GM08714 (cell line): ENCODE data around the gene GZF1.
"Not testable (repeated sequence)": the region's sequence is repeated elsewhere in the genome, so short reads cannot be mapped to it uniquely, and the experiment has no call there.

Experiments used
- H3K4me3 ChIP-seq: fragments of 200-500 bp; sonication (Bioruptor generic); 2 replicates; pipeline ENCODE4 v1.5.1; 2014; ENCODE audit warnings: mild to moderate bottlenecking, low read length, inconsistent platforms
- ZNF274 ChIP-seq: IDR thresholded peaks from 2 replicates; pipeline ENCODE4 v1.6.1; 2012; ENCODE audit warnings: mild to moderate bottlenecking, low read depth, low read length

The GZF1 gene

DNA sequence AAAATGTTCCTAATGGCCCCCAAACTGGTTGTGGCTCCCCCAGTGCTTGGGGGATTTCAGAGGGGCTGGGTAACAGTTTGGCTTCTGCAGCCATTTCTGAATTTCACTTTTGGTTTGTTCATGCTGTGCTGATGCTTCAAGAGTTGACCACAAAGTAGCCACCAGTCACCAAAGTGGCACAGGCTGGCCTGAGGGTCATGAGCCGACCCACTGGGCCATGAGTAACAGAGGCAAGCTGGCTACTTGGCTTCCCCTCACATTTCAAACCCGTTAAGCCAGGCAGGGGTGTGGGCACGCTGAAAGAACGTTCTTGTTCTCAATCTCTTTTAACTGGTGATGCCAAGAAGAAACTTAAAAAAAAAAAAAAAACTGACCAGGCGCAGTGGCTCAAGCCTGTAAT is 26.5 kb upstream of the GZF1 start:
- H3K4me3 ChIP-seq: no peak overlapping the region
- no peak for TF ChIP-seq ZNF274

DNA sequence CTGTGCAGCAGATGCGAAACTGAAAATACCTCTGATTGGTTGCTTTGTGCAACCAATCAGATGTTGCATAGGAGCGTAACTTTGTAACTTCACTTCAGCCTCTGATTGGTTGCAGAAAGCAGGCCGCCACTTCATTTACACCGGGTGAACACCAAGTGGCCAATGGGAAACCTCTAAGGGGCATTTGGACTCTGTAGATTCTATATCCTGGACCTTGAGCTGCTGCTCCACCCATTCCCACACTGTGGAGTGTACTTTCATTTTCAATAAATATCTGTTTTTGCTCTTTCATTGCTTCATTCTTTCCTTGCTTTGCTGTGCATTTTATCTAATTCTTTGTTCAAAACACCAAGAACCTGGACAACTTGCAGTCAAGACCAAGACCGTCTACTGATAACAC is 25.5 kb upstream of the GZF1 start:
- no peak overlapping the region for H3K4me3 ChIP-seq
- TF ChIP-seq ZNF274: no peak

DNA sequence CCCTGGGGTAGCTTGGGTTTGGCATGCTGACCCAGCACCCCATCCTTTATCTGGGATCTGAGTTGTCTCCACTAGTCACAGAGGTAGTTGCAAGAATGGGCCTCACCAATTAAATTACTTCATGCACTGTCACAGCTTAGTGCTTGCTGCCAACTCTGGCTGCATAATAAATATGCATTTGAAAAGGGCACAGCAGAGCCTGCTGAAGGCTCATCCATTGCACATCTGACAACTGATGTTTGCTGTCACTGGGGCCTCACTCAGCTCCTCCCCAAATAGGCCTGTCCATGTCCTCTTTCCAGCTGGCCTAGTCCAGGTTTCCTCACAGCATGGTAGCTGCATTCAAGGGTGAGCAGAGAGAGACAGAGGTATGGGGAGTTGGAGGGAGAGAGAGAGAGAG is 24.7 kb upstream of the GZF1 start:
- no peak for TF ChIP-seq ZNF274
- no peak overlapping the region for H3K4me3 ChIP-seq

DNA sequence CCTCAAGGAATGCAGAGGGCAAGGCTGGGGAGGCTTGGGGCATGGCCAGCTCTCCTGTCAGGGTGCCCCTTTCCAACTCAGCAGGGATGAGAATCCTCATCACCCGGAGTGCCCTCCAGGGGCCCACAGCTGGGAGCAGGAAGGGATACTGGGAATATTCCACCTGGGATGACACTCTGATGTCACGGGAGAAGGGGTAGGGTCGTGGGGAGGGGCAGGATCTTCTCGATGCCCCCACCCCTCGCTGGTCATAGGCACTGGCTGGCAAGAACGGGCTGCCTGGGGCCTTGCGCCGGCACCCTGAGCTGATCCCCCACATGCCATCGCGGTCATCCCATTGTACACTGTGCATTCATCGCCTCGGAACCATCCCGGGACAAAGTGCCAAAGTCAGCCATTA is 22.0 kb upstream of the GZF1 start:
- TF ChIP-seq ZNF274: no peak
- H3K4me3 ChIP-seq: no peak overlapping the region

DNA sequence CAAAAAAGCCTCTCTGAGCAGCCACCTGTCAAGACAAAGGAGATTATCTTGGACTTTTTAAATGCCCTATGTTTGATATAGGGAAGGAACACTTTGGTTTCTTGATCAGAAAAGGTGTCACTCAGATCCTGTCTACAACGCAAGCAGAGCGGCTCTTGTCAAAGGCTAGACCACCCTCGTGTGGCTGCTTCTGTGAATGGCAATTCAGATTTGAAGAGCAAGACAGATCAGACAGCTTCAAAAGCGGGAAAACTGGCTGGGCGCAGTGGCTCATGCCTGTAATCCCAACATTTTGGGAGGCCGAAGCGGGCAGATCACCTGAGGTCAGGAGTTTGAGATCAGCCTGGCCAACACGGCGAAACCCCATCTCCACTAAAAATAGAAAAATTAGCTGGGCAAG is 21.5 kb upstream of the GZF1 start:
- TF ChIP-seq ZNF274: no peak
- H3K4me3 ChIP-seq: no peak overlapping the region

DNA sequence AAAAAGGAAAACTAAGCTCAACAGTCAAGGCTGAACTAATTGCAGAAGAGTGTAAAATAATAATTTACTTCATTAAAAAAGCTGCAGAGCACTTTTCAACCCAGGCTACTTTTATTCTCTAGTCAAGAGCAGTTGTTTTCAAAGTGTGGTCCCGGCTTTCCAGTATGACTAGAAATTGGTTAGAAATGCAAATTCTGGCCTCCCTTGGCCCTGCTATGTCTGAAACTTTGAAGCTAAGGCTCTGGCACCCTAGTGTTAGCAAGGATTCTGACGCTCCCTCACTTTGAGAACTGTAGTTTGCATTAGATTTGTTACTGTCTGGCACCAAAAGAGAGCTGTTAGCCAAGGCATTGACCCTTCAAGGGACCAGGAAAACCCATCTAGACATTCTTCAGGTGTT is 20.9 kb upstream of the GZF1 start:
- TF ChIP-seq ZNF274: no peak
- no peak overlapping the region for H3K4me3 ChIP-seq

DNA sequence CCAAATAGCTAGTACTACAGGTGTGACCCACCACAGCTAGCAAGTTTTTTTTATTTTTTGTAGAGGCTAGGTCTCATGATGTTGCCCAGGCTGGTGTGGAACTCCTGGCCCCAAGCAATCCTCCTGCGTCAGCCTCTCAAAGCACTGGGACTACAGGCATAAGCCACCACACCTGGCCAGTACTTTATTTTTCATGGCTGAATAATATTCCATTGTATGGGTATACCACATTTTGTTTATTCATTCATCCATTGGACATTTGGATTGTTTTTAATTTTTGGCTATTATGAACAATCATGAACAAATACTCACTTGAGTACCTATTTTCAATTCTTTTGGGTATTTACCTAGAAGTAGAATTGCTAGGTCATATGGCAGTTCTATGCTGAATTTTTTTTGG is 18.4 kb upstream of the GZF1 start:
- H3K4me3 ChIP-seq: no peak overlapping the region
- TF ChIP-seq ZNF274: no peak

DNA sequence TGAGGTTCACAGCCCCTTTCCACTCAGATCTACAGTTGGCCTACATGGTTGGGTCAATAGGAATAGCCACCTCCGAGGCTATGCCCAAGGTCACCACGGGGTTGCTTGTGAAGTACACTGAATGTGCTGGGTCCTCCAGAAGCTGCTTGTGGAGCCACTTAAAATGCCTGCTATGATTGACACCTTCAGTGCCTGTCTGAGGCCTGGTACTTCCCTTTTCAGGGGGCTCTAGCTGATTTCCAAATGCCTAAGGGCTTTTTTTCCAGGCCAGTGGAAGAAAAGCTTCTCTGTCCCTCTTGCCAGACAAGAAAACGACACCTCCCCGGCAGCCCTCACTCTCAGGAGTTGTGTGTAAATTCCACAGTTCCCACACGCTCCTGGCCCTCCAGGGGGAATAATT is 17.6 kb upstream of the GZF1 start:
- TF ChIP-seq ZNF274: no peak
- H3K4me3 ChIP-seq: no peak overlapping the region

DNA sequence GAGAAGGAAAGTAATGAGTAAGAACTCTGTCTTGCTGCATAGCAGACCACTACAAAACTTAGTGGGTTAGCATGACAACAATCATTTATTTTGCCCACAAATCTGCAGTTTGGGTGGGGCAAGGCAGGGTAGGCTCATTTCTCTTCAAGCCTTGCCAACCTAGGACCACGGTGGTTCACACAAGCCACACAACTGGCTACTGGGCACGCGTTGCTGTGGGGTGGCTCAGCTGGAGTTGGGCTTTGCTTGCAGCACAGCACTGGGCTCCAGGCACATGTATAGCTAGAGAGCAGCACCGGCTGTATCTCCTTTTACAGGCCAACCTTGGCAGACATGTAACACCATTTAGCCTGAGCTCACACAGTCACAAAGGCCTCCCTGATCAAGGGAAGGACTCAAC is 16.0 kb upstream of the GZF1 start:
- TF ChIP-seq ZNF274: no peak
- H3K4me3 ChIP-seq: no peak overlapping the region

DNA sequence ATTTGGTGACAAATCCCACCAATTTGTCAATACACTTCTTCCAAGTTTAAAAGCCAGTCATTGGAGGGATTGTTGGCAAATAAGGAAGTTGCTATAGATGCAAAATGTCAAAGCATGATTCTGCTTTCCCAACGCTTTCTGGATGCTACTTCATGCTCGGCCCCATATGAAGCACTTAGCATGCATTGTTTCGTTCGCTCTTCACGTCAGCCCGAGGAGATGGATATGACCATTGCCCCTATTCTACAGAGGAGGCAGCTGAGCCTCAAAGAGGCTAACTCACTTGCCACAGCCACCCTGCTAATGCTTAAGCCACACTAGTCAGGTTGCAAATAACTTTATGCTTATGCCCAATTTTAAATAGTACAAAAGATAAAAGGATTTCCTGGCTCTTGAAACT is 14.2 kb upstream of the GZF1 start:
- H3K4me3 ChIP-seq: no peak overlapping the region
- no peak for TF ChIP-seq ZNF274

DNA sequence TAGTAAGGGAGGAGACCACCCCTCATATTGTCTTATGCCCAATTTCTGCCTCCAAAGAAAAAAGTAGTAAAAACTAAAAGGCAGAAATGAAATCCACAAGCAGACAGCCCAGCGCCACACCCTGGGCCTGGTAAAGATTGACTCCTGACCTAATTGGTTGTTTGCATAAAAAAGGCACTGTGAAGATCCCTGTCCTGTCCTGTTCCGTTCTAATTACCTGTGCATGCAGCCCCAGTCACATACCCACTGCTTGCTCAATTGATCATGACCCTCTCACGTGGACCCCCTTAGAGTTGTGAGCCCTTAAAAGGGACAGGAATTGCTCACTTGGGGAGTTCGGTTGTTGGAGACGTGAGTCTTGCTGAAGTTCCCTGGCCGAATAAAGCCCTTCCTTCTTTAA is 13.5 kb upstream of the GZF1 start:
- H3K4me3 ChIP-seq: not testable (repeated sequence)

DNA sequence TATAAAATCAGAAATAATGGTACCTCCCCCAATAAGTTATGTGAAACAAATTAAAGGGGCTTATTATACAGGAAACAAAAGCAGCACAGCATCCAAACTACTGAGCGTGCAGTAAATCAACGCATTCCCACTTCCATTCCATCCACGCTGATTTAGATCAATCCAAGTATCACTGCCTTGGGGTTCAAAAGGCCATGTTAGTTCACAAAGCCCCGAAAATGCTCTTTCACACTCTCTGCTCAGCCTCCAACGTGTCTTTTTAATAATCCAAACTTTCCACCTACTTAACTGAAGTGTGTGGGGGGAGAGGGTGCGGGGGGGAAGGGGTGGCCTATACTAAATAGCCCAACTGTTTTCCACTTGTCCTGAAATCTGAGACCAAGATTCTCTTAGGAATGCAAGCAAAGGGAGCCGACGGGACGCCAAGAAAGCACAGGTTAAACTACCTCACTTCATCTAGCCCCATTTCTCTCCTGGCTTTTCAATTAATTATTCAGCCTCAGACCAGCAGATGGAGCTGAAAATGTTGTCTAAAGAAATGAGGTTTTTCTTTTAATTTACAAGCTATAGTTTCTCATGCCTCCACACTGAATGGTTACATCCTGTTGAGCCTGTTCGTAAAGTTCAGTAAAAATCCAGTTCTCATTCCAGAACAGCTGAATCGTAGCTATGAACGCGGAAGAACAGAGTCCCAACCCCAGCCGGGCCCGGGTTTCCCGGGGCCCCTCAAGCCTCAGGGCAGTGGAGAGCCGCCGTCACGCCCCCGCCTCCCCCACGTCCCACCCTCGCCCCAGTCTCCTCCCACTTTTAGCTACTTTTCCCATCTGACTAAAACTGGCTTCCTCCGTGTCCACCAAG is 12.4 kb upstream of the GZF1 start:
- no peak for TF ChIP-seq ZNF274
- H3K4me3 ChIP-seq: peak overlapping the region; percentile 85

DNA sequence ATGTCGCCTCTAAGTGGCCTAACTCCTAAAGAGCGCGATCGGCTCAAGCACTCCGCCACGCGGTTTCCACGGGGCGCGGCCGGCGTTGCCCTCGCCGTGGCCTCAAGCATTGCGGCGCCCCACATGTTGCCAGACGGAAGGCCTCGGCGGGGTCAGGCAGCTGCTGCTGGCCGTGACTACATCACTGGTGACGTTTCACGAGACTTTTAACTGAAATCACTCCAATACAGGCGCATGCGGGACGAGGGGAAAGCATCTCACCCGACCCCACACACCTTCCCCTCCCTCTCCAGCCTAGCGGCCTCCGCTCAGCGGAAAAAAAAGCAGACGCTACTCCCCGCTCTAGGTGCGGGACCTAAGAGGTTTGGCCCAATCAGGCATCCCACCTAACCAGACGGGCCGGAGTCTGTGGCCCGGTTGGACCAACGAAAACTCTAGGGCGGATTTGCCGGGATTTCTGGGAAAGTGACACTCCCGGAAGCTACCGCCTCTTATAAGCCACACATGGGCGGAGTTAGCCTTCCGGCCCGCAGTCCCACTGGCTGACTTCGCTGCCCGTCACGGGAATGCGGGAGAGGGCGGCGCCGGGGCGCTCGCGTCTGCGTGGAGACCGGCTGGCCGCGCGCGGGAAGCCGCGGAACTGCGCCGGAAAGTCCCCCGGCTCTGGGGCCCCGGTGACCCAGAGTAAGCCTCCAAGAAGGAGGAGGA is 11.6 kb upstream of the GZF1 start, which contains the start of gene NXT1:
TSS of gene NXT1 (plus strand) at position 596 of the 708 bp plus-strand sequence. CDS start 3,251 bp downstream, outside the sequence.
- peak within 1 kb of the TSS; percentile 85 for H3K4me3 ChIP-seq
- TF ChIP-seq ZNF274: no peak

DNA sequence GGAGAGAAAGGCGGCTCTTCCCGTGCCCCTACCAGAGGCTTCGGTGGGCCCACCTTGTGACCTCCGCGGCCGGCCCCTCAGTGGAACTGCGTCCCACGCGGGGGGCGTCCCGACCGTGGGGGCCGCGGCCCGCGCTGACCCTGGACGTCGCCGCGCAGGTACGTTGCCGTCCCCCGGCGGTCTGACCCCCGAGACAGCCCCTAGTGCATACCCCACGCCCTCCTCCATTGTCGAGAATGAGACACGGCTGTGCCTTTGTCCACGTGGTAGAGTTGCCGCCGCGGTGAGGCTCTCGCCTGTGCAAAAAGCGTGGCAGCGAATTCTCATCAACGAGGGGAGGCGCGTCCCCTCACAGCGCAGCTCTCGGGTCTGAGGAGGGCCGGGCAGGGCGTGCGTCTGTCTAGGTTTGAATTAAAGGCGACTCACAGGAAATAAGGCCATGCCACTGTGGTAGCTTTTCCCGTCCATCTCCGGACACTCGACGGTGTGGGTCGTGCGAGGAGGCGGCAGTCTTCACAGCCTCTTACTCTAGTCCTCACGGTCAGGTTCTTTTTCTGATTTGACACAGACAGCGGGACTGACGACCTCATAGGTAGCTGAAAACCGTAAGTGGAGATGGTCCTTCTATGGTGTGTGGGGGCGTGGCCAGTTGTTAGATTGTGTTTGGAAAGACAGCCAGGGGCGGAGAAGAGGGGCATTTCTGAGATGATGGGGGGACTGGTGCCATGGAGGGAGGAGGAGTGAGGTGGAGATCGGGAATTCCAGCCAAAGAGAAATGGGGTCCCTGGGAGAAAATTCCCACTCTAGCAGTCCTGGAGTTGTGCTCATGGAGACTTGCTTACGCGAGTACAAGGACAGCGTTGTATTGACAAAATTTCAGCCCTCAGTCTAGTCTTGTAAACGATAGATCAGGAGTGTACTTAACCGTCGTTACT is 10.8 kb upstream of the GZF1 start:
- peak overlapping the region; percentile 85 for H3K4me3 ChIP-seq
- TF ChIP-seq ZNF274: no peak
